ENCODE measurements around the gene CCDC83. TPM values are rescaled to one million over a fixed set of nuclear protein-coding genes. Genes with fewer than 3 reads are reported as not detected.

The CCDC83 gene
- total RNA-seq, 1 experiment from 2014 or later = not detected

- Histone ChIP-seq H4K91ac (ENCODE audit: insufficient read length, low read depth, low read length) (no peak overlapping the region), H3K56ac (ENCODE audit: insufficient read length, low read depth, low read length) (no peak overlapping the region), H3K18ac (ENCODE audit: insufficient read length, low read depth, low read length) (no peak overlapping the region), H2BK120ac (ENCODE audit: low read depth, low read length, poor library complexity, severe bottlenecking) (no peak overlapping the region), H3K79me1 (ENCODE audit: insufficient read depth, low read depth, low read length, poor library complexity, severe bottlenecking) (no peaks in the 10 kb centered on the region), H2AK5ac (ENCODE audit: insufficient read length, low read length) (no peak overlapping the region), H3K27ac (ENCODE audit: insufficient read length, low read depth, low read length) (no peak overlapping the region), H3T11ph (ENCODE audit: low read length) (no peak overlapping the region), H4K20me1 (ENCODE audit: control insufficient read depth, insufficient read depth, insufficient read length) (no peaks in the 10 kb centered on the region), H3K79me2 (ENCODE audit: insufficient read depth, low read length) (no peaks in the 10 kb centered on the region), H2BK12ac (ENCODE audit: insufficient read length, low read depth, low read length) (no peak overlapping the region), H4K8ac (replicated peaks; ENCODE audit: insufficient read length, low read depth, low read length) (no peak overlapping the region), H3K4me2 (ENCODE audit: insufficient read depth, insufficient read length, low read length) (no peak overlapping the region), H2BK5ac (ENCODE audit: insufficient read length, low read length) (no peak overlapping the region), H3K23me2 (ENCODE audit: insufficient read length, low read depth, low read length, poor library complexity, severe bottlenecking) (no peaks in the 10 kb centered on the region), H4K5ac (ENCODE audit: insufficient read length, low read depth, low read length) (no peak overlapping the region), H3K9ac (ENCODE audit: extremely low read depth, insufficient read length, low read length) (no peak overlapping the region), H3K14ac (ENCODE audit: insufficient read depth, low read length) (no peak overlapping the region), H2BK20ac (ENCODE audit: low read depth, low read length, poor library complexity, severe bottlenecking) (no peak overlapping the region), H3K9me3 (ENCODE audit: control insufficient read depth, low read depth, low read length) (no peaks in the 10 kb centered on the region), H3K27me3 (ENCODE audit: insufficient read depth, low read length) (no peaks in the 10 kb centered on the region), H2BK15ac (ENCODE audit: low read depth, low read length) (no peak overlapping the region), H3K4me1 (ENCODE audit: insufficient read depth, low read length) (no peaks in the 10 kb centered on the region), H2AFZ (ENCODE audit: low read length) (no peak overlapping the region), H3K23ac (ENCODE audit: insufficient read length, low read depth, low read length) (no peak overlapping the region), H3K4ac (ENCODE audit: low read depth, low read length) (no peak overlapping the region)
- H3K27ac Mint-ChIP-seq = no peak overlapping the region
- no peak for DNase-seq
- no peak for TF ChIP-seq CTCF (conservative IDR thresholded peaks at IDR 0.05)
- H3K36me3 Mint-ChIP-seq (ENCODE audit: insufficient read depth in 1 of 3, low read depth in 3 of 3) = no peaks in the 10 kb centered on the region
- H3K4me1 Mint-ChIP-seq = no peaks in the 10 kb centered on the region
- no peaks in the 10 kb centered on the region for H3K9me3 Mint-ChIP-seq
- no peaks in the 10 kb centered on the region for H3K27me3 Mint-ChIP-seq (ENCODE audit: low read depth)
- no peak overlapping the region for H3K4me3 Mint-ChIP-seq
These were observed 35.7 kb upstream of the CCDC83 start for GRCh38 chr11:85819441-85819840.

All from H9 (cell line).